ENCODE measurements around the gene APOO.

The APOO gene

DNA sequence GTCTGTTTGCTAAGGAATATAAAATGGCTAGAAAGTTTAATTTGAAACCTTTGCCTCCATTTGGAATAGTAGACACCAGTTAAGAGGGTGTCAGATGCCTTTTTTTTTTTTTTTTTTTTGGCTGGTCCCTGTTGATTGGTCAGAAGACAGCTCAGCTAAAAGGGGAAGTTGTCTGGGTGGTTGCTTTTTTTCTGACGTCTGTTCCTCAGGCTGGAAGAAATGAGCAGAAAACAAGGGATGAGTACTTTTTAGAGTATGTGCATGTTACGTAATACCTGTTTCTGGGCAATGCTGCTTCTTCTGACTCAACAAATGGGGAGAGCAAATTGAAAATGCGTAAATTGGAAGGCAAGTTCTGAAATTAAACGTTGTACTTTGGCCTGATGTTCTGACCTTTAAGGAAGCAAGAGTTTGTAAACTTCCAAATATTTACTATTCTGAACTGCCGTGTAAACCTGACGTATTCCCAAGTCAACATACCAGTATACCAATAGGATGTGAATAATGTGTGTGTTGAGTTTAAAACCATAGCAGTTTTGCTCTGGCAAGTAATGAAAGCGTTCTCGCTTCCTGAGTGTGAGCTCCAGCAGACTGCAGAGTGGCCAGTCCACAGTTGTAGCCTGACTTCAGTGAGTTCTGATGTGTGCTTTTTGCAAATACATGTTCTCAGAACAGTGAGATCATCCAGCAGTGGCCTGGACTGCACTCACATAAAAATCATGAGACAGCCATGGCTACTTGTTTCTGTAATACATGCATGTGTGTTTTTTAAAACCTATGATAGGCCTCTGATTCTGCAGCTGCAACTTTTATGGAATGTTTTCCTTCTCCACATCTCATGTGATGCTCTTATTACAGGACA, 123.0 kb downstream of the APOO start:
- peak; percentile 79 for DNase-seq (ENCODE audit: low read depth)

DNA sequence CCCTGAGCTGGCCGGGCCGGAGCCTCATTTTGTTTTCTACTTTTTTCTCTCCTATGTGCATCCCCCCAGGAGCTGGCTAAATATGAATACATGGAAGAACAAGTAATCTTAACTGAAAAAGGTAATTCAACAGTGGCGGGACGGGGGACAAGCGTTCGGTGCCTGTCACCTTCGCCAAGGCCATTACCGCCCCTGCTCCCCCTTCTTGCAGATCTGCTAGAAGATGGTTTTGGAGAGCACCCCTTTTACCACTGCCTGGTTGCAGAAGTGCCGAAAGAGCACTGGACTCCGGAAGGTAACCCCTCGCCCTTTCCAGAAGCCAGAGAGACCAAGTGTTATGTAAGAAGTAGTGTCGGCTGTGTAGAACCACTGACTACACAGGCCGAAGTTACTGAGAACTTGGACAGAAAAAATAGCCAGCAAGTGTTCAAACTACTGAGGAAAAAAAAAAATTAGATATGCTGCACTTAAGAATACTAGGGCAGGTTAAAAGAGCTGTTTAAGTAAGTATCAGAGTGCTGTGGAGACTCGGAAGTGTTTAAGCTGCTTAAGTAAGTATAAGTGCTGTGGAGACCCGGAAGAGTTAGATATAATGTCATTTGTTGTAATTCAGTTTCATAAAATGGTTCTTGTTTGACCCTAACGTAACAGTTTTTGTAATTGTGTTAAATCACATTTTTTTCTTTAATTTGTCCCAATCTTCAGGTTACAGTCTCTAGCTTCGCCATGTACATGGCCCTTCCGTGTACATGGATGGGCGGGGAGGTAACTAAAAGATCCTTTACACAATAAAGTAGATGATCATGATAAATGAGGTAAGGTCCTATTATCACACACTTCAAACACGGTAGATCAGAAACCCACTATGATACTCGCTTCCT, 123.9 kb downstream of the APOO start:
- DNase-seq (ENCODE audit: low read depth), result no peak

All from fibroblast of the conjunctiva (primary cell).